Uterus (tissue), 4 donors: ENCODE results near the gene LMAN1L. TPM values are rescaled to one million over a fixed set of nuclear protein-coding genes. Genes with fewer than 3 reads are reported as not detected.

Source experiments
- DNase-seq, 2 donors: peaks; one replicate each; pipeline ENCODE4 v3.0.0-alpha.2; 2019 to 2020
- H3K27ac ChIP-seq, 2 donors: fragments of 200-600 bp; sonication (generic); 1 replicate in 1 of 2; 2 replicates in 1 of 2; pipeline ENCODE4 v1.5.1; 2016 to 2018
- H3K27me3 ChIP-seq, 2 donors: fragments of 200-600 bp; sonication (generic); one replicate each; pipeline ENCODE4 v1.5.1; 2018 to 2019; ENCODE audit warnings: control low read depth in 1 of 2
- H3K36me3 ChIP-seq, 2 donors: fragments of 200-600 bp; sonication (generic); one replicate each; pipeline ENCODE4 v1.5.1; 2019; ENCODE audit warnings: control low read depth in 1 of 2
- H3K4me1 ChIP-seq, 2 donors: fragments of 200-600 bp; sonication (generic); one replicate each; pipeline ENCODE4 v1.5.1; 2018 to 2019; ENCODE audit warnings: control low read depth in 1 of 2
- H3K4me3 ChIP-seq, 2 donors: fragments of 200-600 bp; sonication (generic); 1 replicate in 1 of 2; 2 replicates in 1 of 2; pipeline ENCODE4 v1.5.1; 2018 to 2019; ENCODE audit warnings: mild to moderate bottlenecking in 1 of 2
- H3K9me3 ChIP-seq, 2 donors: fragments of 200-600 bp; sonication (generic); one replicate each; pipeline ENCODE4 v1.5.1; 2019; ENCODE audit warnings: control low read depth in 1 of 2
- POLR2A ChIP-seq, 2 donors: fragments of 450-650 bp; IDR thresholded peaks; one replicate each; pipeline ENCODE4 v1.6.1; 2016; ENCODE audit warnings: antibody characterized with exemption in 2 of 2, mild to moderate bottlenecking in 1 of 2, moderate library complexity in 1 of 2
- intact Hi-C: fragments of 100-400 bp; cut with DNase I; formaldehyde crosslinking; loops from one replicate; pipeline ENCODE4 v1.15.1; 2023; ENCODE audit warnings: low total_unique reads
- total RNA-seq, 4 donors: library from RNA; depleted of rRNA in 3 of 4; stranded (reverse); fragments of >200 nt in 3 of 4; gene quantifications; one replicate each; pipeline versions ENCODE4 v1.1.0 to v1.2.4, GENCODE V29; 2014 to 2023
- TF ChIP-seq, protein P1 (sequence below), 4 experiments: fragments of 200-600 bp in 2 of 4; fragments of 450-650 bp in 2 of 4; sonication (generic) in 2 of 4; IDR thresholded peaks; one replicate each; pipeline ENCODE4 v1.5.1; 2016 to 2019; ENCODE audit warnings: antibody characterized with exemption in 4 of 4, mild to moderate bottlenecking in 2 of 4, moderate library complexity in 1 of 4
- donor health status: DM: yes; HTN: yes; CAD: no.

The LMAN1L gene
- total RNA-seq, 4 donors from 2014 or later, result 1.5 TPM; not detected in 3

DNA sequence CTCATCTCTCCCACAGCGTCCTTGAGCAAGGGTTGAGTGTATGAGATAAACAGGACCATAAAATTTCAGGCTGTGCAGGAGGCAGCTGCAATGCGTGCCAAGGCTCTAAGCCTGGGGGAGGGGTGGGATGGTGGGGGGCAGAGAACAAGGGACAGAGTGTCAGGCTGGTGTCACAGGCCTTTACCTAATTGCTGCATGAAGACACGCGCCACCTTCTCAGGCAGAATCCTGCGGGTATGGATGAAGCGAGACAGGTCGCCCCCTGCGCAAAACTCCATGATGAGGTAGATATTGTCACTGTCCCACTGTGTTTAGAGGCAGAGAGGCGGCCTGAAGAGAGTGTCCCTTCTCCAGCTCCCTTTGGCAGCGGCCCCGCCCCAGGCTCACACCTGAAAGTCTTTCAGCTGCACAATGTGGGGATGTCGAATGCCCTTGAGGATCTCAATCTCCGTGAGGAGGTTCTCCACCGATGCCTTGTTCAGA is 29.3 kb downstream of the LMAN1L start:
- TF ChIP-seq POLR2A (IDR thresholded peaks at IDR 0.05), result no peak
- TF ChIP-seq, protein P1, sequence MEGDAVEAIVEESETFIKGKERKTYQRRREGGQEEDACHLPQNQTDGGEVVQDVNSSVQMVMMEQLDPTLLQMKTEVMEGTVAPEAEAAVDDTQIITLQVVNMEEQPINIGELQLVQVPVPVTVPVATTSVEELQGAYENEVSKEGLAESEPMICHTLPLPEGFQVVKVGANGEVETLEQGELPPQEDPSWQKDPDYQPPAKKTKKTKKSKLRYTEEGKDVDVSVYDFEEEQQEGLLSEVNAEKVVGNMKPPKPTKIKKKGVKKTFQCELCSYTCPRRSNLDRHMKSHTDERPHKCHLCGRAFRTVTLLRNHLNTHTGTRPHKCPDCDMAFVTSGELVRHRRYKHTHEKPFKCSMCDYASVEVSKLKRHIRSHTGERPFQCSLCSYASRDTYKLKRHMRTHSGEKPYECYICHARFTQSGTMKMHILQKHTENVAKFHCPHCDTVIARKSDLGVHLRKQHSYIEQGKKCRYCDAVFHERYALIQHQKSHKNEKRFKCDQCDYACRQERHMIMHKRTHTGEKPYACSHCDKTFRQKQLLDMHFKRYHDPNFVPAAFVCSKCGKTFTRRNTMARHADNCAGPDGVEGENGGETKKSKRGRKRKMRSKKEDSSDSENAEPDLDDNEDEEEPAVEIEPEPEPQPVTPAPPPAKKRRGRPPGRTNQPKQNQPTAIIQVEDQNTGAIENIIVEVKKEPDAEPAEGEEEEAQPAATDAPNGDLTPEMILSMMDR (IDR thresholded peaks at IDR 0.05), result no peak
- no peaks in the 10 kb centered on the region for H3K36me3 ChIP-seq
- H3K9me3 ChIP-seq, result no peaks in the 10 kb centered on the region
- peaks cover 0 to 17% of the 10 kb centered on the region in 2 donors for H3K4me1 ChIP-seq
- DNase-seq, result no peak
- H3K27ac ChIP-seq, result peak overlapping the region; percentile 91 to 92
- intact Hi-C loops, result no loop called here
- no peaks in the 10 kb centered on the region for H3K27me3 ChIP-seq
- H3K4me3 ChIP-seq, result peak overlapping the region; percentile 77 to 84

DNA sequence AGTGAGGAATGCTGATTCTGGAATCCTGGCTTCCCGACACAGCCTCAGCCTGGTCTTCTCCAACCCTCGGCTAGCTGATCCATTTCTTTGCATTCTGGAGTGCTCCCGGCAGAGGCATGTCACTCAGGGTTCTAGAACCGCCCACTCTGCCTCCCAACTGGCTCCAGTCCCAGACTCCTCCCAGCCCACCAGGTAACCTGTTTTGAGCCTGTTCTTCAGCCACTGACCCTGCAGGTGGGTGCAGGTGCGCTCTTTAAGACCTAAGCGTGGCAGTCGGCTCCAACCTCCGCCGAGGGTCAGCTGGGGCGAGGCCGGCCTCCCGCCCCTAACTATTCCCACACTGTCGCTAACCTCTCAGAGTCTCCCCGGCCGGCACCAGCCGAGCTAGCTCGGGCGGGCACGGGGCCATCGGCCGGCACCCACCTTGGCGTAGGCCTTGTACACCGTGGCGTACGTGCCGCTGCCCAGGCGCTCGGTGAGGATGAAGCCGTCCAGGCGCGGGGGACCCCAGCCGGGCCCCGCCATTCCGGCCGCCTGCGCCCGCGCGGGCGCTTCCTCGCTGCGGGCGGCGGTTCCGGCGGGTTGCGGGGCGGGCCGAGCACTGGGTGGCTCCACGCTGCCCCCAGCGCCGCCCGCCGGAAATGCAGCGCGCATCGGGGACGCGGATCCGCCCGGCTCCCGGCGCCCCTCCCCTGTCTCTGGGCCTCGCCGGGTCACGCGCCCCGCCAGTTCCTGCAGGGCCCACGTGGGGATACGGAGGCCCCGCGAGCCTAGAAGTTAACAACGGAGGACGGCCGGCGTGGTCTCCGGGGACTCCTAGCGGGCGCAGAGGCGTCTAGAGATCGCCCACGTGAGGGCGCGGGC is 30.2 kb downstream of the LMAN1L start, which contains the start of gene ULK3:
ULK3 (minus strand) TSS at position 576 of the 864 bp plus-strand sequence; CDS start at position 525, 51 bp downstream.
- TF ChIP-seq, protein P1 (IDR thresholded peaks at IDR 0.05), result peak; percentile 51 to 95 (median 87)
- peak in 1 of 2 donors; percentile 72 for TF ChIP-seq POLR2A (IDR thresholded peaks at IDR 0.05)
- Histone ChIP-seq H3K4me1 (peaks cover 0 to 17% of the 10 kb centered on the region in 2 donors), H3K36me3 (no peaks in the 10 kb centered on the region), H3K4me3 (peak within 1 kb of the TSS; percentile 77 to 84), H3K27ac (peak within 1 kb of the TSS; percentile 91 to 92), H3K27me3 (no peaks in the 10 kb centered on the region), H3K9me3 (no peaks in the 10 kb centered on the region)
- intact Hi-C loops, result no loop called here
- peak; percentile 87 to 93 for DNase-seq

- no peaks in the 10 kb centered on the region for H3K36me3 ChIP-seq
These were observed 30.8 kb downstream of the LMAN1L start for GRCh38 chr15:74843445-74843828.

GRCh38 chr15:74843891-74844299 is 31.3 kb downstream of the LMAN1L start:
- peak overlapping the region; percentile 91 to 92 for H3K27ac ChIP-seq
- H3K27me3 ChIP-seq, result no peaks in the 10 kb centered on the region
- peak overlapping the region in 1 of 2 donors; percentile 77 for H3K4me3 ChIP-seq
- intact Hi-C loops, result no loop called here
- peaks cover 0 to 17% of the 10 kb centered on the region in 2 donors for H3K4me1 ChIP-seq
- H3K36me3 ChIP-seq, result no peaks in the 10 kb centered on the region
- TF ChIP-seq, protein P1 (IDR thresholded peaks at IDR 0.05), result no peak
- no peak for TF ChIP-seq POLR2A (IDR thresholded peaks at IDR 0.05)
- DNase-seq, result peak; percentile 22 to 34
- no peaks in the 10 kb centered on the region for H3K9me3 ChIP-seq

More at GRCh38 chr15:74843445-74843828, 30.8 kb downstream of the LMAN1L start:
- no peak for DNase-seq
- intact Hi-C loops, result no loop called here
- TF ChIP-seq, protein P1 (IDR thresholded peaks at IDR 0.05), result no peak
- no peak for TF ChIP-seq POLR2A (IDR thresholded peaks at IDR 0.05)
- Histone ChIP-seq H3K9me3 (no peaks in the 10 kb centered on the region), H3K27me3 (no peaks in the 10 kb centered on the region), H3K4me3 (peak overlapping the region; percentile 77 to 84), H3K27ac (peak overlapping the region; percentile 91 to 92), H3K4me1 (peaks cover 0 to 17% of the 10 kb centered on the region in 2 donors)
